ENCODE results near the gene UTF1. TPM values are rescaled to one million over a fixed set of nuclear protein-coding genes. Genes with fewer than 3 reads are reported as not detected.

UTF1 gene
- total and polyA plus RNA-seq, 2 of the 8 experiments (the other 6 are each of a cell fraction or from before 2014, with no cell fraction given), result 0.47 to 21.8 TPM

DNA sequence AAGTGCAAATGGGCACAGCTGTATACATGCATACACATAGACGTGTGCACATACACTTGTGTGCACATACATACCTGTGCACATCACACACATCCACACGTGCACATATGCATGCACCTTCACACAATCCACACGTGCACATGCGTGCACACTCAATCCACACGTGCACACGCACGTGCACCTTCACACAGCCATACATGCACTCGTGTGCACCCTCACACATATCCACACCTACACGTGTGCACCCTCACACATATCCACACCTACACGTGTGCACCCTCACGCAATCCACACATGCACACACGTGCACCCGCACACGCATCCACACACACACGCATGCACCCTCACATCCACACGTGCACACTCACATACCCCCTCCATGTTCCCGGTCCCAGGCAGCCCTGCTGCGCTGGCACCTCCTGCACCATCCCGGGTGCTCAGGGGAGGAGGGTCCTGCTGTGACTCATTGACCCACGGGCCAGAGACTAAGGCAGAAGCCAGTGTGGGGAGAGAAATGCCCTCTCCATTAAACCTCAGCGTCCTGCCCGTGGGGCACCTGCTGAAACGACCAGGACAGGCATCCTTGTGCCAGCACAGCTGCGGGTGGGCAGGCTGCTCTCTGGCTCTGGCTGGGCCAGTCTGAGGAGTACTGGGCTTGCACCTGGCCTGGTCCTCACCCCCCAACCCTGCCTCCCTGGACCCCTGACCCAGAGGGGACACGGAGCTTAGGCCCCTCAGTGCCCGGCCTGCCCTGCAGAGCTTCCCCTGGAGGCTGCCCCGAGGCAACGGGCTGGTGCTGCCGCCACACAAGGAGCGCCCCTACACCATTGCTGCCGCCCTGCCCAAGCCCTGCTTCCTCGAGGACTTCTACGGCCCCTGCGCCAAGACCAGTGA, 17.8 kb upstream of the UTF1 start:
- H2BK5ac ChIP-seq (ENCODE audit: low read depth, low read length), result no peak overlapping the region
- no peaks in the 10 kb centered on the region; a peak in 3 of 8 replicates for H3K36me3 ChIP-seq (ENCODE audit: control insufficient read depth in 2 of 4, insufficient read depth in 4 of 4, low read length in 3 of 4)
- H3K23ac ChIP-seq (ENCODE audit: insufficient read length), result no peak overlapping the region
- H2AFZ ChIP-seq (ENCODE audit: low read length), result no peak overlapping the region
- no peak overlapping the region for H3K56ac ChIP-seq (replicated peaks; ENCODE audit: insufficient read length, low read depth, low read length)
- peak overlapping the region; percentile 38 for H3K4ac ChIP-seq (replicated peaks; ENCODE audit: insufficient read length, low read depth, low read length)
- DNase-seq (ENCODE audit: low read depth in 1 of 2, low spot score in 2 of 2), result no peak
- no peak overlapping the region for H4K91ac ChIP-seq (replicated peaks; ENCODE audit: insufficient read length, low read length)
- CTCF ChIA-PET (ENCODE audit: partially characterized antibody), result interaction anchor here (0.6 to 1.9 kb wide), 6 partner anchors 14 to 308 kb away, joined by 3 to 5 read pairs (median 3); no protein-coding TSS in a partner anchor
- H3K27ac ChIP-seq (ENCODE audit: low read depth, low read length), result no peak overlapping the region
- no peak overlapping the region for H3K4me3 ChIP-seq (ENCODE audit: extremely low read depth in 1 of 4, insufficient read depth in 2 of 4, low read depth in 3 of 4, low read length in 4 of 4)
- no peak overlapping the region for H2AK5ac ChIP-seq (ENCODE audit: low read depth, low read length)
- 0 out of 2 replicates have a peak overlapping the region, but pooled peaks have one; percentile 81 for H2BK15ac ChIP-seq (ENCODE audit: low read length)
- no peak overlapping the region for H3K9ac ChIP-seq (replicated peaks in 1 of 4; ENCODE audit: extremely low read depth in 1 of 4, low read depth in 3 of 4, low read length in 3 of 4)
- 95% methylated on average over 33 of the region's 34 CpGs; no CpG with 5 or more reads in 1 of the 2 experiments for WGBS, 2 experiments (ENCODE audit: extremely low coverage in 1 of 2, insufficient coverage in 1 of 2, insufficient read length in 1 of 2, insufficient replicate concordance in 2 of 2, low coverage in 1 of 2, low lambda C conversion rate in 2 of 2, missing lambda C conversion rate in 1 of 2)
- 0 out of 2 replicates have a peak overlapping the region, but pooled peaks have one; percentile 17 for H2BK12ac ChIP-seq (ENCODE audit: low read depth, low read length)
- POLR2A ChIA-PET (ENCODE audit: partially characterized antibody), result interaction anchor here (1.4 to 2.3 kb wide), 4 partner anchors 7 to 51 kb away, joined by 3 to 8 read pairs (median 6); no protein-coding TSS in a partner anchor
- no peaks in the 10 kb centered on the region; a peak in 1 of 7 replicates for H3K4me1 ChIP-seq (replicated peaks in 1 of 4; ENCODE audit: control insufficient read depth in 3 of 4, insufficient read depth in 4 of 4, low read length in 3 of 4)
- peaks cover 0 to 4% of the 10 kb centered on the region in 2 experiments; a peak in 1 of 4 replicates for H3K9me3 ChIP-seq (ENCODE audit: insufficient read depth in 2 of 2, low read depth in 1 of 2, low read length in 1 of 2)
- peaks cover 0 to 12% of the 10 kb centered on the region in 2 experiments for H4K20me1 ChIP-seq (replicated peaks in 1 of 2; ENCODE audit: control insufficient read depth in 1 of 2, insufficient read depth in 2 of 2, low read length in 2 of 2)
- H4K8ac ChIP-seq (ENCODE audit: extremely low read depth, insufficient read depth, low read length), result no peak overlapping the region
- no peaks in the 10 kb centered on the region for H3K79me2 ChIP-seq (ENCODE audit: control insufficient read depth in 1 of 2, insufficient read depth in 2 of 2, low read length in 2 of 2)
- H3K27me3 ChIP-seq (replicated peaks in 1 of 4; ENCODE audit: control insufficient read depth in 3 of 4, extremely low read depth in 1 of 4, insufficient read depth in 3 of 4, low read length in 3 of 4), result no peaks in the 10 kb centered on the region; a peak in 1 of 7 replicates
- H3K23me2 ChIP-seq (ENCODE audit: low read depth, low read length), result peaks cover 8% of the 10 kb centered on the region
- FAIRE-seq, result no peak
- no peak overlapping the region for H2BK20ac ChIP-seq (ENCODE audit: low read length)
- no peaks in the 10 kb centered on the region for H3K79me1 ChIP-seq (ENCODE audit: low read depth, low read length)
- H2BK120ac ChIP-seq (replicated peaks; ENCODE audit: low read depth, low read length), result no peak overlapping the region
- no peak overlapping the region for H3K4me2 ChIP-seq (ENCODE audit: insufficient read depth in 1 of 2, low read depth in 2 of 2, low read length in 2 of 2)
- H3K18ac ChIP-seq (ENCODE audit: extremely low read depth, low read length), result no peak overlapping the region
- no peak overlapping the region for H3K14ac ChIP-seq (ENCODE audit: insufficient read length)
- no peak overlapping the region for H4K5ac ChIP-seq (ENCODE audit: insufficient read length, low read depth, low read length)
- TF ChIP-seq POLR2AphosphoS5 (IDR thresholded peaks at IDR 0.05; ENCODE audit: low read depth, low read length) (no peak; the same call in 1 of the 2 replicates), CREB1 (IDR thresholded peaks at IDR 0.05) (no peak), BACH1 (IDR thresholded peaks at IDR 0.05; ENCODE audit: low read length) (no peak), CEBPB (IDR thresholded peaks at IDR 0.05; ENCODE audit: low read depth, low read length) (no peak), RNF2 (IDR thresholded peaks at IDR 0.05; ENCODE audit: borderline replicate concordance, low read depth, low read length, missing control alignments, poor library complexity, severe bottlenecking) (no peak), PHF8 (conservative IDR thresholded peaks at IDR 0.05; ENCODE audit: low read depth, low read length) (no peak), TEAD4 (IDR thresholded peaks at IDR 0.05; ENCODE audit: low read depth, low read length) (no peak), ASH2L (IDR thresholded peaks at IDR 0.05; ENCODE audit: low read length) (no peak), CBX8 (IDR thresholded peaks at IDR 0.05; ENCODE audit: borderline replicate concordance, low read depth, low read length) (no peak)
